IMR-90 (cell line): ENCODE data around the gene ACAT2. TPM values are rescaled to one million over a fixed set of nuclear protein-coding genes. Genes with fewer than 3 reads are reported as not detected.

Experiments
- ATAC-seq: fragments of 200-7000 bp; cut with Tn5 transposase; 2 replicates; pipeline ENCODE4 v1.9.1; 2020; ENCODE audit warnings: low read depth, mild to moderate bottlenecking, moderate library complexity
- BruUV-seq: library from RNA; stranded (reverse); fragments of 400-500 nt; replicated peaks from 2 replicates; lab custom pipeline; 2021; lab: Mats Ljungman, UMichigan
- CTCF ChIA-PET: fragments of 300-600 bp; formaldehyde crosslinking; extraction: SDS; loops from one replicate; lab custom pipeline; 2021; ENCODE audit warnings: antibody characterized with exemption; lab: Yijun Ruan, JAX
- POLR2A ChIA-PET: fragments of 300-600 bp; sonication (Branson Sonifier 250); formaldehyde crosslinking; loops from one replicate; lab custom pipeline; 2022; ENCODE audit warnings: antibody characterized with exemption; ENCODE audit not compliant: unreplicated experiment; lab: Charles Lee
- DNase-seq: peaks from one replicate; pipeline ENCODE4 v3.0.0; 2013
- H2AFZ ChIP-seq: replicated peaks from 2 replicates; pipeline ENCODE3; 2013; ENCODE audit warnings: low read length, mild to moderate bottlenecking; ENCODE audit not compliant: poor library complexity
- H2AK5ac ChIP-seq: 2 replicates; pipeline ENCODE4 v1.6.1; 2013; ENCODE audit warnings: low read depth, low read length, inconsistent platforms
- H2AK9ac ChIP-seq: replicated peaks from 2 replicates; pipeline ENCODE3; 2013; ENCODE audit warnings: mild to moderate bottlenecking, low read depth, low read length, moderate library complexity; ENCODE audit not compliant: poor library complexity
- H2BK120ac ChIP-seq: 2 replicates; pipeline ENCODE4 v1.6.1; 2013; ENCODE audit warnings: low read depth, low read length, inconsistent platforms
- H2BK15ac ChIP-seq: 3 replicates; pipeline ENCODE4 v1.6.1; 2013; ENCODE audit warnings: low read depth, low read length, inconsistent platforms
- H2BK20ac ChIP-seq: 2 replicates; pipeline ENCODE4 v1.6.1; 2013; ENCODE audit warnings: low read depth, mild to moderate bottlenecking, inconsistent platforms, low read length, moderate library complexity
- H2BK5ac ChIP-seq: 2 replicates; pipeline ENCODE4 v1.6.1; 2013; ENCODE audit warnings: mild to moderate bottlenecking, low read depth, low read length, inconsistent platforms; ENCODE audit not compliant: poor library complexity, severe bottlenecking
- H3K14ac ChIP-seq: replicated peaks from 2 replicates; pipeline ENCODE4 v1.6.1; 2013; ENCODE audit warnings: low read depth, low read length, inconsistent platforms
- H3K18ac ChIP-seq: 2 replicates; pipeline ENCODE4 v1.6.1; 2013; ENCODE audit warnings: low read depth, low read length, control low read depth
- H3K23ac ChIP-seq: 2 replicates; pipeline ENCODE4 v1.6.1; 2013; ENCODE audit warnings: low read depth, low read length, inconsistent platforms
- H3K27ac ChIP-seq: 2 replicates; pipeline ENCODE4 v1.5.1; 2013; ENCODE audit warnings: mild to moderate bottlenecking, control low read depth, low read length; ENCODE audit not compliant: insufficient read depth
- H3K27me3 ChIP-seq: 2 replicates; pipeline ENCODE4 v1.6.1; 2013; ENCODE audit warnings: low read length; ENCODE audit not compliant: control insufficient read depth, insufficient read depth
- H3K36me3 ChIP-seq: 2 replicates; pipeline ENCODE4 v1.6.1; 2013; ENCODE audit warnings: low read length, mixed read lengths; ENCODE audit not compliant: control insufficient read depth, insufficient read depth
- H3K4ac ChIP-seq: 2 replicates; pipeline ENCODE4 v1.6.1; 2013; ENCODE audit warnings: low read depth, low read length, inconsistent platforms
- H3K4me1 ChIP-seq: 2 replicates; pipeline ENCODE4 v1.6.1; 2013; ENCODE audit warnings: low read length, mixed read lengths; ENCODE audit not compliant: control insufficient read depth, insufficient read depth
- H3K4me2 ChIP-seq: 2 replicates; pipeline ENCODE4 v1.6.1; 2013; ENCODE audit warnings: low read depth, mild to moderate bottlenecking, control low read depth, low read length, moderate library complexity
- H3K4me3 ChIP-seq: 2 replicates; pipeline ENCODE4 v1.5.1; 2013; ENCODE audit warnings: low read depth, mild to moderate bottlenecking, control low read depth, low read length, moderate library complexity; ENCODE audit not compliant: insufficient read depth
- H3K56ac ChIP-seq: 2 replicates; pipeline ENCODE4 v1.6.1; 2013; ENCODE audit warnings: low read length, inconsistent platforms; ENCODE audit not compliant: insufficient read depth; ENCODE audit errors: extremely low read depth
- H3K79me1 ChIP-seq, 2 experiments: 2 replicates each; pipeline ENCODE4 v1.6.1; 2013; ENCODE audit warnings: low read length in 2 of 2, inconsistent platforms in 1 of 2, low read depth in 1 of 2
- H3K9ac ChIP-seq: 2 replicates; pipeline ENCODE4 v1.6.1; 2013; ENCODE audit warnings: low read depth, low read length, control low read depth
- H3K9me1 ChIP-seq: 2 replicates; pipeline ENCODE4 v1.6.1; 2013; ENCODE audit warnings: low read length, inconsistent platforms; ENCODE audit not compliant: insufficient read depth
- H3K9me3 ChIP-seq: 2 replicates; pipeline ENCODE4 v1.6.1; 2013; ENCODE audit warnings: low read length; ENCODE audit not compliant: control insufficient read depth, insufficient read depth
- H4K20me1 ChIP-seq: 2 replicates; pipeline ENCODE4 v1.6.1; 2013; ENCODE audit warnings: low read length, inconsistent platforms; ENCODE audit not compliant: insufficient read depth
- H4K5ac ChIP-seq: 2 replicates; pipeline ENCODE4 v1.6.1; 2013; ENCODE audit warnings: mild to moderate bottlenecking, low read depth, low read length, control low read depth
- H4K8ac ChIP-seq, 2 experiments: 2 replicates each; pipeline ENCODE4 v1.6.1; 2013; ENCODE audit warnings: low read depth in 2 of 2, low read length in 2 of 2, control low read depth in 1 of 2, inconsistent platforms in 1 of 2
- H4K91ac ChIP-seq: 2 replicates; pipeline ENCODE4 v1.6.1; 2013; ENCODE audit warnings: low read depth, low read length, inconsistent platforms; ENCODE audit not compliant: insufficient read depth
- BHLHE40 ChIP-seq: fragments of 150-350 bp; IDR thresholded peaks from 2 replicates; pipeline ENCODE4 v1.6.1; 2016; ENCODE audit warnings: mild to moderate bottlenecking, low read depth, low read length
- CEBPB ChIP-seq: IDR thresholded peaks from 2 replicates; pipeline ENCODE4 v1.6.1; 2012; ENCODE audit warnings: low read depth, low read length, improper control_type of control experiment
- CHD1 ChIP-seq: IDR thresholded peaks from 2 replicates; pipeline ENCODE4 v1.6.1; 2012; ENCODE audit warnings: low read depth, low read length, improper control_type of control experiment
- CTCF ChIP-seq: conservative IDR thresholded peaks from 2 replicates; pipeline ENCODE4 v1.5.1; 2012; ENCODE audit warnings: mild to moderate bottlenecking, low read depth, low read length, improper control_type of control experiment
- MAZ ChIP-seq: IDR thresholded peaks from 2 replicates; pipeline ENCODE4 v1.6.1; 2012; ENCODE audit warnings: low read depth, mild to moderate bottlenecking, low read length, improper control_type of control experiment, moderate library complexity, borderline replicate concordance
- MXI1 ChIP-seq: IDR thresholded peaks from 2 replicates; pipeline ENCODE4 v1.6.1; 2012; ENCODE audit warnings: low read depth, mild to moderate bottlenecking, low read length, moderate library complexity, borderline replicate concordance
- NFE2L2 ChIP-seq: fragments of 150-350 bp; IDR thresholded peaks from 2 replicates; pipeline ENCODE4 v1.6.1; 2016; ENCODE audit warnings: low read depth, mild to moderate bottlenecking, low read length
- POLR2A ChIP-seq: IDR thresholded peaks from 2 replicates; pipeline ENCODE4 v1.6.1; 2012; ENCODE audit warnings: mild to moderate bottlenecking, low read depth, low read length
- RAD21 ChIP-seq: IDR thresholded peaks from 2 replicates; pipeline ENCODE4 v1.6.1; 2012; ENCODE audit warnings: low read length, improper control_type of control experiment
- RCOR1 ChIP-seq: IDR thresholded peaks from 2 replicates; pipeline ENCODE4 v1.6.1; 2012; ENCODE audit warnings: mild to moderate bottlenecking, low read length, improper control_type of control experiment; ENCODE audit not compliant: insufficient replicate concordance
- RFX5 ChIP-seq: IDR thresholded peaks from 2 replicates; pipeline ENCODE4 v1.8.0; 2012; ENCODE audit warnings: low read depth, mild to moderate bottlenecking, low read length, moderate library complexity
- WGBS, 2 experiments: methylation state at CpG; one replicate each; pipeline versions ENCODE4 v1.1.5 to v1.1.7; 2013; ENCODE audit warnings: missing lambda C conversion rate in 2 of 2; ENCODE audit not compliant: insufficient read length in 1 of 2; ENCODE audit errors: extremely low coverage in 2 of 2; 5-methylcytosine and 5-hydroxymethylcytosine counted together
- dilution Hi-C: fragments of 300-500 bp; cut with HindIII; formaldehyde crosslinking; loops from one replicate; pipeline ENCODE4 v1.14.3; 2018; ENCODE audit warnings: low sequenced_read_pairs; ENCODE audit not compliant: unreplicated experiment
- in situ Hi-C: fragments of 300-500 bp; cut with MboI; formaldehyde crosslinking; loops from 3 replicates; pipeline ENCODE4 v1.14.3; 2019; ENCODE audit warnings: low sequenced_read_pairs, inconsistent platforms, mixed read lengths
- intact Hi-C: fragments of 100-400 bp; cut with micrococcal nuclease; formaldehyde crosslinking; loops from 2 replicates; pipeline ENCODE4 v1.10.0; 2022
- polyA plus RNA-seq, 3 experiments: library from polyadenylated mRNA; depleted of rRNA; stranded (reverse); fragments of >200 nt; gene quantifications; 2 replicates each; pipeline ENCODE4 v1.2.3, GENCODE V29; 2012; ENCODE audit warnings: low replicate concordance in 1 of 3
- total RNA-seq: library from RNA; depleted of rRNA; stranded (reverse); fragments of >200 nt; gene quantifications from 2 replicates; pipeline ENCODE4 v1.2.3, GENCODE V29; 2012

The ACAT2 gene
- total and polyA plus RNA-seq, 2 of the 4 experiments (the other 2 are of a cell fraction) = 30.5 to 45.2 TPM

- no peak overlapping the region for H3K14ac ChIP-seq
- no peak overlapping the region for H4K8ac ChIP-seq
- H3K4me1 ChIP-seq = no peaks in the 10 kb centered on the region; the same call in 1 of the 2 replicates
- no peak overlapping the region for H2AK5ac ChIP-seq
- H3K79me1 ChIP-seq = no peaks in the 10 kb centered on the region
- no peak overlapping the region for H3K4me2 ChIP-seq
- H2AFZ ChIP-seq = no peak overlapping the region
- H3K27me3 ChIP-seq = no peaks in the 10 kb centered on the region
- H2BK120ac ChIP-seq = no peak overlapping the region
- no peak overlapping the region for H3K18ac ChIP-seq
- H2BK15ac ChIP-seq = no peak overlapping the region
- ATAC-seq (no peak), DNase-seq (no peak)
- H4K20me1 ChIP-seq = no peaks in the 10 kb centered on the region
- 75% methylated on average over 3 of the region's 10 CpGs; no CpG with 5 or more reads in 1 of the 2 experiments for WGBS, 2 experiments
- no peak overlapping the region for H3K27ac ChIP-seq
- H3K4ac ChIP-seq = no peak overlapping the region
- in situ Hi-C loops (loop anchor here (25.0 kb wide), 1 partner anchor 617 kb away; no protein-coding TSS in a partner anchor), dilution Hi-C loops (no loop called here), intact Hi-C loops (no loop called here)
- ChIA-PET POLR2A (no interaction called here), CTCF (no interaction called here)
- no peak overlapping the region for H2BK5ac ChIP-seq
- no peak overlapping the region for H3K4me3 ChIP-seq
- H3K36me3 ChIP-seq = peaks cover 4% of the 10 kb centered on the region; the same call in 1 of the 2 replicates
- no peak overlapping the region for H2BK20ac ChIP-seq
- H2AK9ac ChIP-seq = no peak overlapping the region
- no peak overlapping the region for H4K91ac ChIP-seq
- H3K9me3 ChIP-seq = no peaks in the 10 kb centered on the region
- no peak overlapping the region for H3K23ac ChIP-seq
- H3K9ac ChIP-seq = no peak overlapping the region
- no peaks in the 10 kb centered on the region for H3K9me1 ChIP-seq
- TF ChIP-seq RCOR1 (no peak), RFX5 (no peak), POLR2A (no peak), CEBPB (no peak), CHD1 (no peak), MAZ (no peak), CTCF (no peak), NFE2L2 (no peak), RAD21 (no peak), BHLHE40 (no peak), MXI1 (no peak)
- H4K5ac ChIP-seq = no peak overlapping the region
- BruUV-seq = no TSS peak
- no peak overlapping the region for H3K56ac ChIP-seq
Measured at GRCh38 chr6:159804504-159804903, 42.7 kb downstream of the ACAT2 start.
